Smooth muscle cell (in vitro differentiated cells): ENCODE data around the gene RUNX3. TPM values are rescaled to one million over a fixed set of nuclear protein-coding genes. Genes with fewer than 3 reads are reported as not detected.

ENCODE experiments used
- DNase-seq: peaks from one replicate; lab custom pipeline; 2025; ENCODE audit not compliant: unreplicated experiment; lab: John Stamatoyannopoulos, UW
- H2AFZ ChIP-seq: fragments of 200-600 bp; sonication (generic); 2 replicates; pipeline ENCODE4 v1.6.0; 2016; ENCODE audit warnings: antibody characterized with exemption, low read depth, mild to moderate bottlenecking
- H3F3A ChIP-seq: fragments of 200-600 bp; sonication (generic); 2 replicates; pipeline ENCODE4 v1.6.0; 2017; ENCODE audit warnings: antibody characterized with exemption, low read depth
- H3K27ac ChIP-seq: fragments of 200-600 bp; sonication (generic); 2 replicates; pipeline ENCODE4 v1.5.1; 2016; ENCODE audit warnings: low read depth, mild to moderate bottlenecking
- H3K27me3 ChIP-seq: fragments of 200-600 bp; sonication (generic); 2 replicates; pipeline ENCODE4 v1.6.1; 2016; ENCODE audit warnings: low read depth, mild to moderate bottlenecking
- H3K36me3 ChIP-seq: fragments of 200-600 bp; sonication (generic); 2 replicates; pipeline ENCODE4 v1.5.1; 2016; ENCODE audit warnings: low read depth
- H3K4me1 ChIP-seq: fragments of 200-600 bp; sonication (generic); 2 replicates; pipeline ENCODE4 v1.5.1; 2016; ENCODE audit warnings: low read depth
- H3K4me2 ChIP-seq: fragments of 200-600 bp; sonication (generic); 2 replicates; pipeline ENCODE4 v1.6.0; 2016; ENCODE audit warnings: mild to moderate bottlenecking
- H3K4me3 ChIP-seq: fragments of 200-600 bp; sonication (generic); 2 replicates; pipeline ENCODE4 v1.5.1; 2016; ENCODE audit warnings: mild to moderate bottlenecking
- H3K79me2 ChIP-seq: fragments of 200-600 bp; sonication (generic); 2 replicates; pipeline ENCODE4 v1.6.0; 2016; ENCODE audit warnings: low read depth, mild to moderate bottlenecking
- H3K9ac ChIP-seq: fragments of 200-600 bp; sonication (generic); 2 replicates; pipeline ENCODE4 v1.6.0; 2016; ENCODE audit warnings: low read depth
- H3K9me3 ChIP-seq: fragments of 200-600 bp; sonication (generic); replicated peaks from 2 replicates; pipeline ENCODE4 v1.5.1; 2016; ENCODE audit warnings: low read depth
- H4K20me1 ChIP-seq: fragments of 200-600 bp; sonication (generic); 2 replicates; pipeline ENCODE4 v1.6.0; 2016; ENCODE audit warnings: low read depth
- CTCF ChIP-seq: fragments of 200-600 bp; sonication (generic); IDR thresholded peaks from 2 replicates; pipeline ENCODE4 v1.5.1; 2017; ENCODE audit warnings: borderline replicate concordance, mild to moderate bottlenecking, antibody characterized with exemption; ENCODE audit not compliant: insufficient read depth, poor library complexity, severe bottlenecking
- WGBS: methylation state at CpG from one replicate; pipeline ENCODE4 v1.1.7; 2016; ENCODE audit warnings: low lambda C conversion rate; 5-methylcytosine and 5-hydroxymethylcytosine counted together
- polyA plus RNA-seq: library from polyadenylated mRNA; unstranded; fragments of >200 nt; fragmentation: Nextera tagmentation; extraction: Ambion mirVana; gene quantifications from 2 replicates; pipeline ENCODE4 v1.2.1, GENCODE V29; 2016
- total RNA-seq: library from RNA; depleted of rRNA; stranded (reverse); fragments of >200 nt; gene quantifications from 2 replicates; pipeline ENCODE4 v1.2.3, GENCODE V29; 2014

RUNX3 gene
- total and polyA plus RNA-seq, 2 experiments from 2014 or later: 4.5 to 8.2 TPM

- no peaks in the 10 kb centered on the region for H3K36me3 ChIP-seq
- peaks cover under 1% of the 10 kb centered on the region for H3K4me1 ChIP-seq
- WGBS: 90% methylated on average over 10 of the region's 10 CpGs
- no peak overlapping the region for H3K9ac ChIP-seq
- no peaks in the 10 kb centered on the region for H4K20me1 ChIP-seq
- H3K79me2 ChIP-seq: no peaks in the 10 kb centered on the region
- no peak for TF ChIP-seq CTCF
- no peaks in the 10 kb centered on the region for H3K9me3 ChIP-seq
- H3K4me2 ChIP-seq: no peak overlapping the region
- no peak overlapping the region for H3K27ac ChIP-seq
- no peak overlapping the region for H3K4me3 ChIP-seq
- no peak overlapping the region for H2AFZ ChIP-seq
- H3K27me3 ChIP-seq: no peaks in the 10 kb centered on the region
- H3F3A ChIP-seq: no peaks in the 10 kb centered on the region
- no peak for DNase-seq
These were observed 70.7 kb downstream of the RUNX3 start for GRCh38 chr1:24859063-24860010.

GRCh38 chr1:24858277-24858676, 71.8 kb downstream of the RUNX3 start:
- H3K36me3 ChIP-seq: no peaks in the 10 kb centered on the region
- WGBS: 94% methylated on average over 1 of the region's 1 CpG
- no peak overlapping the region for H3K4me3 ChIP-seq

GRCh38 chr1:24857507-24858133, 72.5 kb downstream of the RUNX3 start:
- Histone ChIP-seq H3K4me3 (no peak overlapping the region), H3K4me2 (no peak overlapping the region), H2AFZ (no peak overlapping the region), H3K36me3 (no peaks in the 10 kb centered on the region), H3K27me3 (no peaks in the 10 kb centered on the region), H3K27ac (no peak overlapping the region), H3F3A (no peaks in the 10 kb centered on the region), H3K9me3 (no peaks in the 10 kb centered on the region), H3K4me1 (no peaks in the 10 kb centered on the region), H3K9ac (no peak overlapping the region), H3K79me2 (no peaks in the 10 kb centered on the region), H4K20me1 (no peaks in the 10 kb centered on the region)
- TF ChIP-seq CTCF: no peak
- WGBS: 83% methylated on average over 6 of the region's 6 CpGs
- DNase-seq: no peak

More at GRCh38 chr1:24858277-24858676, 71.8 kb downstream of the RUNX3 start:
- TF ChIP-seq CTCF: no peak
- no peaks in the 10 kb centered on the region for H3K9me3 ChIP-seq
- H4K20me1 ChIP-seq: no peaks in the 10 kb centered on the region
- DNase-seq: no peak
- no peak overlapping the region for H2AFZ ChIP-seq
- no peak overlapping the region for H3K9ac ChIP-seq
- H3K4me1 ChIP-seq: no peaks in the 10 kb centered on the region
- H3K27ac ChIP-seq: no peak overlapping the region
- no peaks in the 10 kb centered on the region for H3K79me2 ChIP-seq
- H3K27me3 ChIP-seq: no peaks in the 10 kb centered on the region
- no peak overlapping the region for H3K4me2 ChIP-seq
- no peaks in the 10 kb centered on the region for H3F3A ChIP-seq
